GM19238 (cell line): ENCODE data around the gene YWHAB.

Source experiments
- DNase-seq: peaks from one replicate; pipeline ENCODE4 v3.0.0; 2011; ENCODE audit warnings: low spot score; ENCODE audit not compliant: insufficient read length

The YWHAB gene

DNA sequence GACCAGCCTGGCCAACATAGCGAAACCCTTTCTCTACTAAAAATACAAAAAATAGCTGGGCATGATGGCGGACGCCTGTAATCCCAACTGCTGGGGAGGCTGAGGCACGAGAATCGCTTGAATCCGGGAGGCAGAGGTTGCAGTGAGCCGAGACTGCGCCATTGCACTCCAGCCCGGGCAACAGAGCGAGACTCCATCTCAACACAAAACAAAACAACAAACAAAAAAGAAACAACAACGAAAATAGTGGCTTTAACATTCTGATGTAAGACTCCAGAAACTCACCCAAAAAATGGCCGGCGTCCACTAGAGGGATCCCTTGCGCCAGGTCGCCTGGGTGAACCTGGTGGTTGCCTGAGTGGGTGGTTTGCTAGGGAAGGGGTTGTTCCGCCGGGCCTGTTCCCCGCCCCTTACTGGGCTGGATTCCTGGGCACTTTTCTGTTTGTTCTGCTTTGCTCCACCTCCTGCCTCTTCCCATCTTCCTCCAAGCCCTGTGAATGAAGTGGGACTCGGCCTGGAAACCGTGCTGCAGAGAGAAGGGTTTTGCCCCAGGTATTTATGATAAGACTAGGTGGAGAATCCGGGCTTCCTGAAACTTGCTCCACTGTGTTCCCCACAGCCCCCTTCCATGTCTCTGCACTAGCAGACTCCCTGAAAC, 25.9 kb downstream of the YWHAB start:
- DNase-seq: peak; percentile 47

DNA sequence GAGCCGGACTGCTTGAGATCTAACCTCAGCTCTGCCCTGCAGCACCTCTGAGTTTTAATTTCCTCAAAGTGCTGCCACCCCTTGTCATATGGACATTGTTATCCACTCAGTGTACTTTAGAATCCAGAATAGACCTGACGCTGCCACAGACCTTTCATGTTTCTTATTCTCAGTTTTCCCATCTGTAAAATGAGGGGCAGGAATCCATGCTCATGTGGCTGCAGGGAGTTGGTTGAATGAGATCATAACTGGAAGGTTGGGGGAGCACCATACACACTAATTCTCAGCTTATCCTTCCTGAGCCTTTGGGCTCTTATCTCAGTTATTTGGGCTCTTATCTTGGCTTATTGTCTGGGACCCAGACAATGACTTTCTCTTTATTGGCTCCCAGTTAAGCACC, 26.7 kb downstream of the YWHAB start:
- no peak for DNase-seq

DNA sequence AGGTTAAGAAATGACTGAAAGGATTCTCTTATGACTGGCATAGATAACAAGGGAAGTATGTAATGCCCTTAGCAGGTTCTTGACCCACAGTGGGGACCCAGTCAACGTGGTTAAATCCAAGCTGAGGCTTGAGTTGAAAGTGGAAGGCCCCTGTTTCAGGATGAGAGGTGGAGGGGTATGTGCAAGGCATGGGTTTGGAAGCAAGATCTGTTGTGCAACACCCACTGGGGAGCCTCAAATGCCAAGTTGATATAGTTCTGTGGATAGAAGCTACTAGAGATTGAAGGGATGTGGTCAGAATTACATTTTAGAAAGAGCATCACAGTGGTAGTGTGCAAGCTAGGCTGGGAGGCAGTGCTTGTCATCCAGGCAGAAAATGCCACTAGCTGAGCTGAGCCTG, 29.4 kb downstream of the YWHAB start:
- no peak for DNase-seq

DNA sequence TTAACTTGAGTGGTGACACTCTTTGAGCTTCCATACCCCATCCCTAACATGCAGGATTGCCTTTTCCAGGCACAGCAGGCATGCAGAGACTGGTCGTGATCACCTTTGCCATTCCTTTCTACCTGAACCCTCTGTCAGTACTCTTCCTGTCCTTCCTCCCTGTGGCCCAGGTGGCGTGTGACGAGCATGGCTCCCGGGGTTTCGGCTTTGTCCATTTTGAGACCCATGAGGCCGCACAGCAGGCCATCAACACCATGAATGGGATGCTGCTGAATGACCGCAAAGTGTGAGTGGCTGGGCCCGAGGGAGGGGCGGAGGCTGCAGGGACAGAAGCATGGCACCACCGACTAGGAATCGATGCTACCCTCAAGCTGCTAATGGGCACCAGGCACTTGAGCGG, 31.1 kb downstream of the YWHAB start:
- DNase-seq: no peak

DNA sequence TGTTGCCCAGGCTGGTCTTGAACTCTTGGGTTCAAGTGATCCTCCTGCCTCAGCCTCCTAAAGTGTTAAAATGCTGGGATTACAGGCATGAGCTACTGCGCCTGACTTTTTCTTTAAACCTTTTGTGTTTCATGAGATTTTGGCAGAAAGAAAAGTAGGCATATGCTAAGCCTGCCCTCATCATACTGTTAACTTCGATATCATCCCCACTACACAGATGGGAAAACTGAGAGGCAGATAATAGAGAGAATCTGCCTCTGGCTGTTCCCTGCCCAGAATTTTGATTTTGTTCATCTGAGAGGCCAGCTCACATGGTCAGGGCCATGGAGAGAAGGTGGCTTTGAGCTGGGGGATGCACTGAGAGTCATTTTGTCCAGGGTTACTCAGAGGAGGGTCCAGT, 31.9 kb downstream of the YWHAB start:
- no peak for DNase-seq

DNA sequence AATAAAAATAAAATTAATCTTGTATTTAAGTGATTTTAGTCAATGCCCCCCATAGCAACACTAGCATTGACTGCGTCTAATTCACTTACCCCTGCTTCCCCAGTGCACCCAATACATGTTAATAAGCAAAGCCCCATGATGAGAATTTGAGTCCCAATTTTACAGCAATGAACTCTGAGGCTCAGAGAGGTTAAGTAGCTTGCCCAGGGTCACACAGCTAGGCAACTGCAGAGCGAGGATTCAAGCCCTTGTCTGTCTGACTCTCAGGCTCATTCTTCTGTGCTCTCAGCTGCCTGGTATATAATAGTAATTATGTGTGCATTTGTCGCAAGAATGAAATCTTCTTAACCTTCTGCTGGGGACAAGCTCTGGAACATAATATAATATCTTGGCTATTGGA, 32.8 kb downstream of the YWHAB start:
- no peak for DNase-seq

DNA sequence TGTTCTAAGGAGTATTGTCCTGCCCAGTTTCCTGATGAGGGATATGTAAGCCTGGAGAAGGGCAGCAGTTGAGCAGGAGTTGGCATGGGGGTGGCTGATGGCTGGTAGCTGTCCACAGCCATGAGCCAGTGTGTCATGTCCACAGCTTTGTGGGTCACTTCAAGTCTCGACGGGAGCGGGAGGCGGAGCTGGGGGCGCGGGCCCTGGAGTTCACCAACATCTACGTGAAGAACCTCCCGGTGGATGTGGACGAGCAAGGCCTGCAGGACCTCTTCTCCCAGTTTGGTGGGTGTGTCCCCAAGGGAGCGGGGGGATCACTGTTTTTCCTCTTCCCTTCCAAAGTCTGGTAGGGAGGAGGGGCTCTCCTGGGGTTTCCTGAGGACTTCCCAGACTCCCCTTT, 33.3 kb downstream of the YWHAB start:
- DNase-seq: no peak

DNA sequence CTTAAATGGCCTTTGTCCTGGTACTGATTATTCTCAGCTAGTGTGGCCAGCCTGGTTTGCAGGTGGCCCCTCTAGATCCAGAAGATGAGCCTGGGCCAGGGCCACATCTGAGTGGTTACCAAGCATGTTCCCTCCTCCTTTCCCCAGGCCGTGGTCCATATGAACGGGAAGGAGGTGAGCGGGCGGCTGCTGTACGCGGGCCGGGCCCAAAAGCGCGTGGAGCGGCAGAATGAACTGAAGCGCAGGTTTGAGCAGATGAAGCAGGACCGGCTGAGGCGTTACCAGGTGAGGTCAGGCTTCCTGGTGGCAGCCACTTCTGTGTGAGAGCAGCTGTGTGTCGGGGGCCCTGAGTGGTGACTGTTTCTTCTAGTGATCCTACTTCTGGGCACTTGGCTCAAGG, 35.9 kb downstream of the YWHAB start:
- no peak for DNase-seq

DNA sequence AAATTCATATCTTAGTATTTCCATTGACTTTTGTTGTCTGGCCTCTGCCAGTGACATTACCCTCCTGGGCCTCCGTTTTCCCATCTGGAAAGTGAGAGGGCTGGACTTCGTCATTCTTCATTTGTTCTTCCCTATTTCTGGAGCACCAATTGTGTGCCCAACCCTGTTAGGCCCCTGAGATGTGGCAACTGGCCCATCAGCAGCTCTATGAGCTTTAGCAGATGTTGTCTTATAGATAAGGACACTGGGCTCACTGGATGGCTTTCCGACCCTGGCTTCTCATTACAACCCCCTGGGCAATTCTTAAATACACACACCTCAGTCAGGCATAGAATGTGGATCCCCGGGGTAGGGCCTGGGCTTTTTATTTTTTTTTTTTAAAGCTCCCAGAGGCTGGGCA, 39.0 kb downstream of the YWHAB start:
- no peak for DNase-seq

DNA sequence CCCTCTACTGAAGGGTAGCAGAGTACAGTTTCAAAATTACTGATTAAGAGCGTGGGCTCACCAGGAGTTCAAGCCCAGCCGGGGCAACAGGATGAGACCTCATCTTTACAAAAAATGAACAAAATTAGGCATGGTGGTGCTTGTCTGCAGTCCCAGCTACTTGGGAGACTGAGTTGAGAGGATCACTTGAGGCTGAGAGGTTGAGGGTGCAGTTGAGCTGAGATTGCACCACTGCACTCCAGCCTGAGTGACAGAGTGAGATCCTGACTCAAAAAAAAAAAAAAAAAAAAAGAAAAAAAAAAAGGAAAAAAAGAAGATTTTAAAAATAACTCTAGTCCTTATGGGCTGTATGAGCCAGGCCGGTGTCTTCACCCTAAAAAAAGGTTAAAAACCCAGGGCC, 43.1 kb downstream of the YWHAB start:
- no peak for DNase-seq

DNA sequence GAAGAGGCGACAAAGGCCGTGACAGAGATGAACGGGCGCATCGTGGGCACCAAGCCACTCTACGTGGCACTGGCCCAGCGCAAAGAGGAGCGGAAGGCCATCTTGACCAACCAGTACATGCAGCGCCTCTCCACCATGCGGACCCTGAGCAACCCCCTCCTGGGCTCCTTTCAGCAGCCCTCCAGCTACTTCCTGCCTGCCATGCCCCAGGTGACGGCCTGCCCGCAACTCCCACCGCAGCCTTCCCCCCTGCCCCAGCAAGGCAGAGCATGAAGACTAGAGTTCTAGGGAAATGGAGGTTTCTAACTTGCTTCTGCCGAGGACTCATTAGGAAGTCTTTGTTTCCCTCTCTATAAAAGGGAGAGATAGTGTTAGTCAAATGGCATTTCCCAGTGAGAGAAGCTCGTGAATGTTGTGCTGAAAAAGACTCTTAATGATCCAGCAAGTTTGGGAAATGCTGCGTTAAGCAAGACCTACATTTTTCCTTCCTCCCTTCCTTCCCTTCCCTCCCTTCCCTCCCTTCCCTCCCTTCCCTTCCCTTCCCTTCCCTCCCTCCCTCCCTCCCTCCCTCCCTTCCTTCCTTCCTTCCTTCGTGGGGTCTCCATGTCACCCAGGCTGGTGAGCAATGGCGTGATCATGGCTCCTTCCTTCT, 45.1 kb downstream of the YWHAB start:
- no peak for DNase-seq

DNA sequence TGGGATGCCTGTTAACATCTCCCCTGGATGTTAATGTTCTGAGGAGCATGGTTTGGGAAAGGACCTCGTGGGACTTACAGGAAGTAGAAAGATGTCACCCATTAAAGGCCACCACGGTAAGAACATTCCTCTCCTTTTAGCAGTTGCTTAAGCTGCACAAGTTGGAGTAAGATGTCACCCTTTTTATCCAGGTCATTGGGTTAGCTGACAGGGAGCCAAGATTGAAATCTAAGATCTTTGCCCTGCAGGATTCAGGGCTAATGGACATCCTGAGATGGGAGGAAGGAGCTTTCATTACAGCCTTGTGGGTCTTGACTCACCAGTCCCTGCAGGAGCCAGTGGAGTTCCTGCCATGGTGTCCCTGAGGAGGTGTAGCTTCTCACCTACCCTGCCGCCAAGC, 46.4 kb downstream of the YWHAB start:
- no peak for DNase-seq

DNA sequence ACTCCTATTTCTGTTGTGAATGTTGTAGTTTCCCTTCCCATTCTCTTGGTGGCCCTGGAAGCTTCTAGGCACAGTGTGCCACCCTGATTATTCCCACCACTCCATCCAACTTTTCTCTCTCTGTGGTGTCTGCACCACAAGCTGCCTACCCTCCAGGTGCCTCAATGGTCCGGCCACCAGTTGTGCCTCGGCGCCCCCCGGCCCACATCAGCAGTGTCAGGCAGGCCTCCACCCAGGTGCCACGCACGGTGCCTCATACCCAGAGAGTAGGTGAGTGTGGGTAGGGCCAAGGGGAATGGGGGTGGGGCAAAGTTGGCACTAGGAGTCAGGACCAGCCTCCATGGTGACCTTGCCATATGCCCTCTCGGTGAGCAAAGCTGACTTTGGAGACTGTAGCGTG, 47.4 kb downstream of the YWHAB start:
- DNase-seq: no peak

DNA sequence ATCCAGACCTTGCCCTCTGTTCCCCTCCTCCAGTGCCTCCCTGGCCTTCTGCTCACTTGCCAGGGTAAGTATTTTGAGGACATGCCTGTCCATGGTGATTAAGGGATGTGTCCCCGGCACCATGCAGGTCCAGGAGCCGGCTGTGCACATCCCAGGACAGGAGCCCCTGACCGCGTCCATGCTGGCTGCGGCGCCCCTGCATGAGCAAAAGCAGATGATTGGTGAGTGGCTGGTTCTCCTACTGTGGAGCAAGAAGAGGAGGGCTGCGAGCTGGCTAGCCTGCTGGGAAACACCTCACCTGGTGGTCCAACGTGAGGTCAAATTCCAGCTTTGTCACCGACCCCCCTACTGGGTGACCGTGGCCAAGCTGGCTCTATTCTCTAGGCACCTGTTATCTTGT, 51.0 kb downstream of the YWHAB start:
- DNase-seq: no peak

DNA sequence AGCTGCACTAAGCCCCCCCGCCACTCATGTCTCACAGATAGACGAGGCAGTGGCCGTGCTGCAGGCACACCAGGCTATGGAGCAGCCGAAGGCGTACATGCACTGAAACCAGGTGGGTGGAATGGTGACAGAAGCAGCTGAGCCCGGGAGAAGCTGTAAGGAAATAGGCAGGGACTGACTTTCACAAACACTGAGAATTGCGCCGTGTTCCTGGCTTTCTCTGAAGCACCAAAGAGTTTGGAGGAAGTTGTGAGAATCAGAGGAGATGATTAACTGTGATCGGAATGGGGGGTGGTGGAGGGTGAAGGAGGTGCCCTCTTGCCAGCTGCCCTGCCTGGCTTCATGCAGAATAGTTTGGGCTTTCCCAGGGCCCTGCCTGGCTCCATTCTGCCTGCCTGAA, 53.1 kb downstream of the YWHAB start:
- DNase-seq: no peak

DNA sequence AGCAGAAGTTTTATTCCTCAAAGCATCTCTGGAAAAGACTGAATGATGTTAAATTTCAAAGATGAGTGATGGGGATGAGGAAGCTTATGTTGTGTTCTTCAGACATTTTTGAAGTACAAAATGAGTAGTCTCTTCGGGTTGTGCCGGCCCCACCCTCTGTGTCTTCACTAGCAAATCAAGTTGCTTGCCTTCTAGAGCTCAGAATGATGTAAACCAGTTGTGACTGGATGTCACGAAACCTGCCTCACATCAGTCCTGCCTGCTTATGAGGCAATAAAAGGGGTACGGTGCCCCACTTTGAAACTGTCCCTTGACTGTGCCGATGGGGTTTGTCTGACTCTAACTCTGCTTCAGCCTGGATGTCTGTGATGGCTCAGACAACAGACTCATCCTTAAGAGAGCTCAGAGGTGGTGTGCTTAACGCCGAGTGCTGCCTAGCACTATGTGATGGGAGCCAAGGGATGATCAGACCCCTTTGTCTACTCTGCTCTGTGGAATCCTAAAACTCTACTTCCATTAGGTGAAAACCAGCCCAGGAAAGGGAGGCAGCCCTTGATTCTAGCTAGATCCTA, 55.7 kb downstream of the YWHAB start:
- no peak for DNase-seq

DNA sequence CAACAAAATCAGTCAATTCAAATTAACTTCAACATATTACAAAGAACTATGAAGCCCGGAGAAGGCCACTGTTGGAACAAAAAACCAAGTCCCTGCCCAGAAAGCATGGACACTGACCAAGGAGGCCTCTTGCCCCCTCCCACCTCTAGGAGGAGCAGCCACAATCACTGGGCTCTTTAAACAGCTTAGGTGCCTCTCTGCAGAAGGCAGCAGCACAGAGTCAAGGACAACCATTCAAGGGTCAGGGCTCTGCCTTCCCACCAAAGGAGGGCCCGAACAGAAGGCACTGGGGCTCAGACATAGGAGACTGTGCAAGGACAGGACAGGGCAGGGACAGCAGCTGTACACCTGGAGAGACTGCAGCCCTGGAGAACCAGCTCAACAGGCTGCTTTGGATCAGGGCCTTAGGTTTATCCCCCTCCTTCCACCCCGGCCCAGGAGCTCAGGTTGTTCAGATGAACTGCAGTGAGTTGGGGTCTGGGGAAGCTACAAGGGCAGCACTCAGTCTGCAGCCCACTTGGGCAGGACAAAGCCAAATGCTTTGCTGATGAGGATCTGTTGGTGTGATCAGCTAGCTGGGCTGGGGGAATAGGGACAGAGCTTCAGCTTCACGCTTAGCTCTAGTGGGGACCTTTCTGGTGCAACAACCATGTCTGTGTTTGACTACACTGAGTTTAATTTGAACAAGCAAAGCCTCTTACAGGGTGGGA, 56.9 kb downstream of the YWHAB start:
- DNase-seq: no peak

DNA sequence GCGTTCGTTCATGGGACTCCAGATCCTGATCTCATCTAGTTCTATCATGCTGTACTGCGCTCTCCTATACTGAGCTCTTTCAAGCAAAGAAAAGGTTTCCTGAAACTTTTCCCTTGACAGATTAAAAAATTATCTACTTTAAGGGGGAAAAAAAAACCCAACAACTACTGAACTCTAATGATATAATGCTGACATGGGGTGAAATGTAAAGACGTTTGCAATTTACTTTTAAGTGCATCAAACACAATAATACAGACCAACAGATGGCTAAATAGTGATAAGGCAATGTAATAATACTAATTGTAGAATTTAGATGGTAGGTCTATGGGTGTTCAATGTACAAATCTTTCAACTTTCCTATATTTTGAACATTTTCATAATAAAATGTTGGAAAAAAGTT, 58.3 kb downstream of the YWHAB start:
- DNase-seq: no peak

DNA sequence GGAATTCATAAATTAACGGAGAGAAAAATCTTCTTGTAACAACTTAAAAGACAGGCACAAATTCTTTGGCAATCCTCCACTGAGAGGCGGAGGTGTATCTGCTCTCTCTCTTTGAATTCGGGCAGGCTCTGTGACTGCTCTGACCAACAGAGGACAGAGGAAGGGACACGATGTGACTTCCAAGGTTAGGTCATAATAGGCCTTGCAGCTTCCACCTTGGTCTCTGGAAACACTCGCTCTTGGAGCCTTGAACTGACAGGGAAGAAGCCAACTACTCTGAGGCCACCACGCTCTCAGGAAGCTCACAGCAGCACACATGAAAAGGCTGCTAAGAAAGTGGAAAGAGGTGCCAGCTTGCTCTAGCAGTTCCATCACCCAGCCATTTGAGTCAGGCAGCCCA, 59.8 kb downstream of the YWHAB start:
- no peak for DNase-seq

DNA sequence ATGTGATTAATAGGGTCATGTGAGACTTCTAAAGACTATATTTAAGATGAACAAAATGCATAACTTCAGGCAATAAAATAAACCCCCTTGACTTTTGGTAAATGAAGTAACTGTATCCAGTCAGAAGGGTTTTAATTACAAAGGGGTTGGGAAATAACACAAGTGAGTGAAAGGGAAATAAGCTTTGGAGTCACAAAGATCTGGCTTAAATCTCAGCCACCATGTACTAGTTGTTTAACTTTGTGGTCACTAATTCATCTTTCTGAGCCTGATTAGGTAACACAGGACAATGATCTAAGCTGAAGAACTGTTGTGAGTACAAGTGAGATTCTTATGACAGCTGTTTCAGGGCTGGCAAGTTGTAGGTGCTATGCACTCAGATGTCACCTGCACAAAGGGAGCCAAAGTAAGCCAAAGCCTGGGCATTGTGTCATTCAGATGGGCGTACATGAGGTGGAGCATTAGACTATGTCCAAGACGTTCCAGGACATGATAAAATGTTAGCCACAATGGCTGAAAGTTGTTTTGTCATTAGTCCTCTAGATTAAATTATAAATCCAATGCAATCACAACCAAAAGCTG, 60.9 kb downstream of the YWHAB start:
- no peak for DNase-seq

DNA sequence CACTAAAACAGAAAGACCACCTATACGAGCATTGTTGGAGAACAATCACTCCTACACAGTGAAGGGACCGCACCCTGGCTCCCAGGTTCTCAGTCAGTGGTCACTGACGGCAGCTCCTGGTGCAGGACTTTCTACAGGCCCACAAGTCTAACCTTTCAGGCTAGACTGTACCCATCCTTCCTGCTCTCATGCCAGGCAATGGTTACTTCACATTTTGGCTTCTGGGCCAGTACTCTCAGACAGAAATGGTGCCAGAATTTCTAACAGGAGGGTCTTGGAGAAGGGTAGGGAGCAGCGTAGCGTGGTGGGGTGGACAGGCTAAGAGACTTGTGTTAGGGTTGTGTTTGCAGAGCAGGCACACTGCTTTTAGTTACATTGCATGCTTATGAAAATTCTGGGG, 62.6 kb downstream of the YWHAB start:
- DNase-seq: no peak

DNA sequence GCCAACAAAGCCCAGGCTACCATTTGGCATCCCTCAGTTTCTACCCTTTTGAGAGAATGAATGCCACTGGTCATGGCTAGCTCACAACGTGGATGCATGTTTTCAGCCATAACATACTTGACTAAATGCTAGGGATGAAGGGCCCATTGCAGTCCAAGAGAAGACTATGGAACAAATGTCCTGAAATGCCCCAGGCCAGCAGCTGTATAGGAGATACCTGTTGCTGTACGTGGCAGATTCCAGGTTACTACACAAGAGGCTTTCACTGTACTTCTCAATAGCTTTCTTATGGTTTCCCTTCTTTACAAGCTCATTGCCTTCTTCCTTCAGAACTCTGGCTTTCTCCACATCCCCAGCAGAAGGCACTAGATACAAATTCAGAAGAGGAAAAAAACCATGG, 63.0 kb downstream of the YWHAB start:
- DNase-seq: no peak
